ENCODE results near the gene LEAP2. TPM values are rescaled to one million over a fixed set of nuclear protein-coding genes. Genes with fewer than 3 reads are reported as not detected.

Gene LEAP2
- total and polyA plus RNA-seq, 2 of the 8 experiments (the other 6 are each of a cell fraction or from before 2014, with no cell fraction given) = 1.8 to 2.9 TPM

GRCh38 chr5:132883261-132883834 lies 9.9 kb downstream of the LEAP2 start:
- Histone ChIP-seq H2BK20ac (ENCODE audit: low read length) (no peak overlapping the region), H3K23ac (ENCODE audit: insufficient read length) (no peak overlapping the region), H3K18ac (ENCODE audit: extremely low read depth, low read length) (no peak overlapping the region), H3K14ac (ENCODE audit: insufficient read length) (no peak overlapping the region), H3K4me2 (ENCODE audit: insufficient read depth in 1 of 2, low read depth in 2 of 2, low read length in 2 of 2) (no peak overlapping the region), H2BK12ac (ENCODE audit: low read depth, low read length) (no peak overlapping the region), H4K5ac (ENCODE audit: insufficient read length, low read depth, low read length) (no peak overlapping the region), H3K27me3 (replicated peaks in 1 of 4; ENCODE audit: control insufficient read depth in 3 of 4, extremely low read depth in 1 of 4, insufficient read depth in 3 of 4, low read length in 3 of 4) (no peaks in the 10 kb centered on the region), H2BK120ac (replicated peaks; ENCODE audit: low read depth, low read length) (no peak overlapping the region), H3K27ac (ENCODE audit: low read depth, low read length) (no peak overlapping the region), H3K79me2 (ENCODE audit: control insufficient read depth in 1 of 2, insufficient read depth in 2 of 2, low read length in 2 of 2) (no peaks in the 10 kb centered on the region), H4K20me1 (replicated peaks in 1 of 2; ENCODE audit: control insufficient read depth in 1 of 2, insufficient read depth in 2 of 2, low read length in 2 of 2) (peaks cover 0 to 2% of the 10 kb centered on the region in 2 experiments), H3K36me3 (ENCODE audit: control insufficient read depth in 2 of 4, insufficient read depth in 4 of 4, low read length in 3 of 4) (peaks cover 12 to 70% (median 42%) of the 10 kb centered on the region in 4 experiments), H3K79me1 (ENCODE audit: low read depth, low read length) (no peaks in the 10 kb centered on the region), H3K4ac (replicated peaks; ENCODE audit: insufficient read length, low read depth, low read length) (no peak overlapping the region), H3K9me3 (ENCODE audit: insufficient read depth in 2 of 2, low read depth in 1 of 2, low read length in 1 of 2) (no peaks in the 10 kb centered on the region), H2AK5ac (ENCODE audit: low read depth, low read length) (no peak overlapping the region), H3K4me1 (replicated peaks in 1 of 4; ENCODE audit: control insufficient read depth in 3 of 4, insufficient read depth in 4 of 4, low read length in 3 of 4) (no peaks in the 10 kb centered on the region), H2AFZ (ENCODE audit: low read length) (no peak overlapping the region), H2BK15ac (ENCODE audit: low read length) (no peak overlapping the region), H3K4me3 (ENCODE audit: extremely low read depth in 1 of 4, insufficient read depth in 2 of 4, low read depth in 3 of 4, low read length in 4 of 4) (no peak overlapping the region), H3K9ac (replicated peaks in 1 of 4; ENCODE audit: extremely low read depth in 1 of 4, low read depth in 3 of 4, low read length in 3 of 4) (no peak overlapping the region), H2BK5ac (ENCODE audit: low read depth, low read length) (no peak overlapping the region), H3K56ac (replicated peaks; ENCODE audit: insufficient read length, low read depth, low read length) (no peak overlapping the region), H4K8ac (ENCODE audit: extremely low read depth, insufficient read depth, low read length) (no peak overlapping the region), H3K23me2 (ENCODE audit: low read depth, low read length) (no peaks in the 10 kb centered on the region), H4K91ac (replicated peaks; ENCODE audit: insufficient read length, low read length) (no peak overlapping the region)
- ChIA-PET CTCF (ENCODE audit: partially characterized antibody) (interaction anchor here (0.6 to 2.6 kb wide), 15 partner anchors 10 to 901 kb away, joined by 3 to 10 read pairs (median 4); partner anchors contain the start of genes GDF9, LEAP2 and UQCRQ), POLR2A (ENCODE audit: partially characterized antibody) (interaction anchor here (0.6 to 1.5 kb wide), 6 partner anchors 17 to 1235 kb away, joined by 3 to 8 read pairs (median 3); partner anchors contain the start of genes GDF9 and UQCRQ)
- FAIRE-seq = no peak
- WGBS, 2 experiments (ENCODE audit: extremely low coverage in 1 of 2, insufficient coverage in 1 of 2, insufficient read length in 1 of 2, insufficient replicate concordance in 2 of 2, low coverage in 1 of 2, low lambda C conversion rate in 2 of 2, missing lambda C conversion rate in 1 of 2) = 83% methylated on average over 2 of the region's 2 CpGs; no CpG with 5 or more reads in 1 of the 2 experiments
- DNase-seq (ENCODE audit: low read depth in 1 of 2, low spot score in 2 of 2) = no peak
- TF ChIP-seq PHF8 (conservative IDR thresholded peaks at IDR 0.05; ENCODE audit: low read depth, low read length) = no peak
- TF ChIP-seq CBX5 (IDR thresholded peaks at IDR 0.05; ENCODE audit: low read depth, low read length) = no peak
- TF ChIP-seq E2F6 (IDR thresholded peaks at IDR 0.05) = no peak
- no peak for TF ChIP-seq TCF12 (IDR thresholded peaks at IDR 0.05; ENCODE audit: low read depth, low read length)
- no peak for TF ChIP-seq EZH2 (IDR thresholded peaks at IDR 0.05; ENCODE audit: low read depth, low read length, severe bottlenecking)
- TF ChIP-seq RBBP5 (IDR thresholded peaks at IDR 0.05; ENCODE audit: borderline replicate concordance, low read depth, low read length) = no peak
- no peak for TF ChIP-seq MAX (IDR thresholded peaks at IDR 0.05)
- no peak for TF ChIP-seq BCL11A (IDR thresholded peaks at IDR 0.05; ENCODE audit: low read depth in 2 of 2, low read length in 2 of 2)
- no peak for TF ChIP-seq TEAD4 (IDR thresholded peaks at IDR 0.05; ENCODE audit: low read depth, low read length)

Data from H1 (cell line).